IMR-90 (cell line): ENCODE measurements around the gene STK31. TPM values are rescaled to one million over a fixed set of nuclear protein-coding genes. Genes with fewer than 3 reads are reported as not detected.

Source experiments
- ATAC-seq: fragments of 200-7000 bp; cut with Tn5 transposase; 2 replicates; pipeline ENCODE4 v1.9.1; 2020; ENCODE audit warnings: low read depth, mild to moderate bottlenecking, moderate library complexity
- BruUV-seq: library from RNA; stranded (reverse); fragments of 400-500 nt; replicated peaks from 2 replicates; lab custom pipeline; 2021; lab: Mats Ljungman, UMichigan
- CTCF ChIA-PET: fragments of 300-600 bp; formaldehyde crosslinking; extraction: SDS; loops from one replicate; lab custom pipeline; 2021; ENCODE audit warnings: antibody characterized with exemption; lab: Yijun Ruan, JAX
- POLR2A ChIA-PET: fragments of 300-600 bp; sonication (Branson Sonifier 250); formaldehyde crosslinking; loops from one replicate; lab custom pipeline; 2022; ENCODE audit warnings: antibody characterized with exemption; ENCODE audit not compliant: unreplicated experiment; lab: Charles Lee
- DNase-seq: peaks from one replicate; pipeline ENCODE4 v3.0.0; 2013
- H2AFZ ChIP-seq: replicated peaks from 2 replicates; pipeline ENCODE3; 2013; ENCODE audit warnings: low read length, mild to moderate bottlenecking; ENCODE audit not compliant: poor library complexity
- H2AK5ac ChIP-seq: 2 replicates; pipeline ENCODE4 v1.6.1; 2013; ENCODE audit warnings: low read depth, low read length, inconsistent platforms
- H2AK9ac ChIP-seq: replicated peaks from 2 replicates; pipeline ENCODE3; 2013; ENCODE audit warnings: mild to moderate bottlenecking, low read depth, low read length, moderate library complexity; ENCODE audit not compliant: poor library complexity
- H2BK120ac ChIP-seq: 2 replicates; pipeline ENCODE4 v1.6.1; 2013; ENCODE audit warnings: low read depth, low read length, inconsistent platforms
- H2BK15ac ChIP-seq: 3 replicates; pipeline ENCODE4 v1.6.1; 2013; ENCODE audit warnings: low read depth, low read length, inconsistent platforms
- H2BK20ac ChIP-seq: 2 replicates; pipeline ENCODE4 v1.6.1; 2013; ENCODE audit warnings: low read depth, mild to moderate bottlenecking, inconsistent platforms, low read length, moderate library complexity
- H2BK5ac ChIP-seq: 2 replicates; pipeline ENCODE4 v1.6.1; 2013; ENCODE audit warnings: mild to moderate bottlenecking, low read depth, low read length, inconsistent platforms; ENCODE audit not compliant: poor library complexity, severe bottlenecking
- H3K14ac ChIP-seq: replicated peaks from 2 replicates; pipeline ENCODE4 v1.6.1; 2013; ENCODE audit warnings: low read depth, low read length, inconsistent platforms
- H3K18ac ChIP-seq: 2 replicates; pipeline ENCODE4 v1.6.1; 2013; ENCODE audit warnings: low read depth, low read length, control low read depth
- H3K23ac ChIP-seq: 2 replicates; pipeline ENCODE4 v1.6.1; 2013; ENCODE audit warnings: low read depth, low read length, inconsistent platforms
- H3K27ac ChIP-seq: 2 replicates; pipeline ENCODE4 v1.5.1; 2013; ENCODE audit warnings: mild to moderate bottlenecking, control low read depth, low read length; ENCODE audit not compliant: insufficient read depth
- H3K27me3 ChIP-seq: 2 replicates; pipeline ENCODE4 v1.6.1; 2013; ENCODE audit warnings: low read length; ENCODE audit not compliant: control insufficient read depth, insufficient read depth
- H3K36me3 ChIP-seq: 2 replicates; pipeline ENCODE4 v1.6.1; 2013; ENCODE audit warnings: low read length, mixed read lengths; ENCODE audit not compliant: control insufficient read depth, insufficient read depth
- H3K4ac ChIP-seq: 2 replicates; pipeline ENCODE4 v1.6.1; 2013; ENCODE audit warnings: low read depth, low read length, inconsistent platforms
- H3K4me1 ChIP-seq: 2 replicates; pipeline ENCODE4 v1.6.1; 2013; ENCODE audit warnings: low read length, mixed read lengths; ENCODE audit not compliant: control insufficient read depth, insufficient read depth
- H3K4me2 ChIP-seq: 2 replicates; pipeline ENCODE4 v1.6.1; 2013; ENCODE audit warnings: low read depth, mild to moderate bottlenecking, control low read depth, low read length, moderate library complexity
- H3K4me3 ChIP-seq: 2 replicates; pipeline ENCODE4 v1.5.1; 2013; ENCODE audit warnings: low read depth, mild to moderate bottlenecking, control low read depth, low read length, moderate library complexity; ENCODE audit not compliant: insufficient read depth
- H3K56ac ChIP-seq: 2 replicates; pipeline ENCODE4 v1.6.1; 2013; ENCODE audit warnings: low read length, inconsistent platforms; ENCODE audit not compliant: insufficient read depth; ENCODE audit errors: extremely low read depth
- H3K79me1 ChIP-seq, 2 experiments: 2 replicates each; pipeline ENCODE4 v1.6.1; 2013; ENCODE audit warnings: low read length in 2 of 2, inconsistent platforms in 1 of 2, low read depth in 1 of 2
- H3K9ac ChIP-seq: 2 replicates; pipeline ENCODE4 v1.6.1; 2013; ENCODE audit warnings: low read depth, low read length, control low read depth
- H3K9me1 ChIP-seq: 2 replicates; pipeline ENCODE4 v1.6.1; 2013; ENCODE audit warnings: low read length, inconsistent platforms; ENCODE audit not compliant: insufficient read depth
- H3K9me3 ChIP-seq: 2 replicates; pipeline ENCODE4 v1.6.1; 2013; ENCODE audit warnings: low read length; ENCODE audit not compliant: control insufficient read depth, insufficient read depth
- H4K20me1 ChIP-seq: 2 replicates; pipeline ENCODE4 v1.6.1; 2013; ENCODE audit warnings: low read length, inconsistent platforms; ENCODE audit not compliant: insufficient read depth
- H4K5ac ChIP-seq: 2 replicates; pipeline ENCODE4 v1.6.1; 2013; ENCODE audit warnings: mild to moderate bottlenecking, low read depth, low read length, control low read depth
- H4K8ac ChIP-seq, 2 experiments: 2 replicates each; pipeline ENCODE4 v1.6.1; 2013; ENCODE audit warnings: low read depth in 2 of 2, low read length in 2 of 2, control low read depth in 1 of 2, inconsistent platforms in 1 of 2
- H4K91ac ChIP-seq: 2 replicates; pipeline ENCODE4 v1.6.1; 2013; ENCODE audit warnings: low read depth, low read length, inconsistent platforms; ENCODE audit not compliant: insufficient read depth
- ELK1 ChIP-seq: fragments of 150-350 bp; IDR thresholded peaks from 2 replicates; pipeline ENCODE4 v1.6.1; 2016; ENCODE audit warnings: low read depth, mild to moderate bottlenecking, low read length, moderate library complexity, borderline replicate concordance
- FOS ChIP-seq: fragments of 150-350 bp; IDR thresholded peaks from 2 replicates; pipeline ENCODE4 v1.6.1; 2016; ENCODE audit warnings: low read depth, low read length
- MAZ ChIP-seq: IDR thresholded peaks from 2 replicates; pipeline ENCODE4 v1.6.1; 2012; ENCODE audit warnings: low read depth, mild to moderate bottlenecking, low read length, improper control_type of control experiment, moderate library complexity, borderline replicate concordance
- RAD21 ChIP-seq: IDR thresholded peaks from 2 replicates; pipeline ENCODE4 v1.6.1; 2012; ENCODE audit warnings: low read length, improper control_type of control experiment
- RFX5 ChIP-seq: IDR thresholded peaks from 2 replicates; pipeline ENCODE4 v1.8.0; 2012; ENCODE audit warnings: low read depth, mild to moderate bottlenecking, low read length, moderate library complexity
- WGBS, 2 experiments: methylation state at CpG; one replicate each; pipeline versions ENCODE4 v1.1.5 to v1.1.7; 2013; ENCODE audit warnings: missing lambda C conversion rate in 2 of 2; ENCODE audit not compliant: insufficient read length in 1 of 2; ENCODE audit errors: extremely low coverage in 2 of 2; 5-methylcytosine and 5-hydroxymethylcytosine counted together
- dilution Hi-C: fragments of 300-500 bp; cut with HindIII; formaldehyde crosslinking; loops from one replicate; pipeline ENCODE4 v1.14.3; 2018; ENCODE audit warnings: low sequenced_read_pairs; ENCODE audit not compliant: unreplicated experiment
- in situ Hi-C: fragments of 300-500 bp; cut with MboI; formaldehyde crosslinking; loops from 3 replicates; pipeline ENCODE4 v1.14.3; 2019; ENCODE audit warnings: low sequenced_read_pairs, inconsistent platforms, mixed read lengths
- intact Hi-C: fragments of 100-400 bp; cut with micrococcal nuclease; formaldehyde crosslinking; loops from 2 replicates; pipeline ENCODE4 v1.10.0; 2022
- polyA plus RNA-seq, 3 experiments: library from polyadenylated mRNA; depleted of rRNA; stranded (reverse); fragments of >200 nt; gene quantifications; 2 replicates each; pipeline ENCODE4 v1.2.3, GENCODE V29; 2012; ENCODE audit warnings: low replicate concordance in 1 of 3
- total RNA-seq: library from RNA; depleted of rRNA; stranded (reverse); fragments of >200 nt; gene quantifications from 2 replicates; pipeline ENCODE4 v1.2.3, GENCODE V29; 2012

Gene STK31
- total and polyA plus RNA-seq, 2 of the 4 experiments (the other 2 are of a cell fraction): not detected

DNA sequence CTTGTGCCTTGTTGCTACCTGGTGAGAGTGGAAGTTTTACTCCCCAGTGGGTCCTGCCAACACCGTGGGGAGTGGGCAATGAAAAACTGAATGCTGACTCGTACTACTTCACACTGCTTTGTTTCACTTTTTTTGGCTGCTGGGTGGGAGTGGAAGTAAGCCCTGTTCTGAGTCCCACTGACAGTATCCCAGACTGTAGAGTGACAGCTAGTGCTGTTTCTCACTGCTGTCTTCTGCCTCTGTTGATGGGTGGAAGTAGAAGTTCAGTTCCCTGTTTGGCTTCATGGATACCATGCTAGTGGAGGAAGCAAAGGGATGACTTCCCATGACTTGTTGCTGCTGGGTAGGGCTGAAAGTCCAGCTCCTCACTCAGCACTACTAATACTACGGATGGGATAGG is 98.4 kb downstream of the STK31 start:
- Histone ChIP-seq H2BK120ac (no peak overlapping the region), H3K14ac (no peak overlapping the region), H3K56ac (no peak overlapping the region), H3K23ac (no peak overlapping the region), H3K18ac (no peak overlapping the region), H2BK20ac (no peak overlapping the region), H2AK5ac (no peak overlapping the region), H4K91ac (no peak overlapping the region), H3K4me3 (no peak overlapping the region), H3K36me3 (no peaks in the 10 kb centered on the region), H3K9me1 (no peaks in the 10 kb centered on the region), H3K4ac (no peak overlapping the region), H3K4me1 (no peaks in the 10 kb centered on the region), H3K4me2 (no peak overlapping the region), H2AK9ac (no peak overlapping the region), H4K8ac (no peak overlapping the region), H3K9ac (no peak overlapping the region), H2BK15ac (no peak overlapping the region), H4K20me1 (no peaks in the 10 kb centered on the region), H3K9me3 (no peaks in the 10 kb centered on the region), H2BK5ac (no peak overlapping the region), H2AFZ (no peak overlapping the region), H3K27me3 (no peaks in the 10 kb centered on the region), H4K5ac (no peak overlapping the region), H3K27ac (no peak overlapping the region), H3K79me1 (no peaks in the 10 kb centered on the region)
- in situ Hi-C loops: no loop called here
- no TSS peak for BruUV-seq
- WGBS, 2 experiments: no CpG with 5 or more reads among the region's 3 CpGs
- dilution Hi-C loops: no loop called here
- no peak for DNase-seq
- TF ChIP-seq RAD21 (no peak), ELK1 (no peak), RFX5 (no peak), MAZ (no peak), FOS (no peak)
- CTCF ChIA-PET: no interaction called here
- intact Hi-C loops: no loop called here
- POLR2A ChIA-PET: no interaction called here
- ATAC-seq: no peak
